Peyer's patch (tissue), 4 donors: Measurements from ENCODE around the gene UTF1. TPM values are rescaled to one million over a fixed set of nuclear protein-coding genes. Genes with fewer than 3 reads are reported as not detected.

ENCODE experiments used
- DNase-seq, 3 donors: peaks; one replicate each; pipeline ENCODE4 v3.0.0-alpha.2; 2017 to 2019
- H3K27ac ChIP-seq, 4 donors: fragments of 200-600 bp; sonication (generic); one replicate each; pipeline ENCODE4 v1.5.1; 2016 to 2019
- H3K27me3 ChIP-seq, 2 donors: fragments of 200-600 bp; sonication (generic); one replicate each; pipeline ENCODE4 v1.5.1; 2019
- H3K36me3 ChIP-seq, 3 donors: fragments of 200-600 bp; sonication (generic); one replicate each; pipeline ENCODE4 v1.5.1; 2016 to 2019
- H3K4me1 ChIP-seq, 4 donors: fragments of 200-600 bp; sonication (generic); one replicate each; pipeline ENCODE4 v1.5.1; 2016 to 2019
- H3K4me3 ChIP-seq, 4 donors: fragments of 200-600 bp; sonication (generic); 1 replicate in 3 of 4; 2 replicates in 1 of 4; pipeline ENCODE4 v1.5.1; 2016 to 2019; ENCODE audit warnings: mild to moderate bottlenecking in 1 of 4
- H3K9me3 ChIP-seq, 4 donors: fragments of 200-600 bp; sonication (generic); one replicate each; pipeline ENCODE4 v1.5.1; 2016 to 2019; ENCODE audit warnings: mild to moderate bottlenecking in 1 of 4
- POLR2A ChIP-seq, 2 donors: fragments of 450-650 bp; IDR thresholded peaks; one replicate each; pipeline ENCODE4 v1.5.1; 2017; ENCODE audit warnings: antibody characterized with exemption in 2 of 2, mild to moderate bottlenecking in 2 of 2, moderate library complexity in 2 of 2
- total RNA-seq, 4 donors: library from RNA; depleted of rRNA; stranded (reverse); fragments of >200 nt; gene quantifications; one replicate each; pipeline ENCODE4 v1.1.0, GENCODE V29; 2016
- TF ChIP-seq, protein P1 (sequence below), 6 experiments: fragments of 450-650 bp in 4 of 6; fragments of 200-600 bp in 2 of 6; sonication (generic) in 1 of 6; IDR thresholded peaks; one replicate each; pipeline ENCODE4 v1.5.1; 2017 to 2019; ENCODE audit warnings: antibody characterized with exemption in 6 of 6, mild to moderate bottlenecking in 3 of 6, moderate library complexity in 1 of 6

The UTF1 gene
- total RNA-seq, 4 donors from 2014 or later: not detected

DNA sequence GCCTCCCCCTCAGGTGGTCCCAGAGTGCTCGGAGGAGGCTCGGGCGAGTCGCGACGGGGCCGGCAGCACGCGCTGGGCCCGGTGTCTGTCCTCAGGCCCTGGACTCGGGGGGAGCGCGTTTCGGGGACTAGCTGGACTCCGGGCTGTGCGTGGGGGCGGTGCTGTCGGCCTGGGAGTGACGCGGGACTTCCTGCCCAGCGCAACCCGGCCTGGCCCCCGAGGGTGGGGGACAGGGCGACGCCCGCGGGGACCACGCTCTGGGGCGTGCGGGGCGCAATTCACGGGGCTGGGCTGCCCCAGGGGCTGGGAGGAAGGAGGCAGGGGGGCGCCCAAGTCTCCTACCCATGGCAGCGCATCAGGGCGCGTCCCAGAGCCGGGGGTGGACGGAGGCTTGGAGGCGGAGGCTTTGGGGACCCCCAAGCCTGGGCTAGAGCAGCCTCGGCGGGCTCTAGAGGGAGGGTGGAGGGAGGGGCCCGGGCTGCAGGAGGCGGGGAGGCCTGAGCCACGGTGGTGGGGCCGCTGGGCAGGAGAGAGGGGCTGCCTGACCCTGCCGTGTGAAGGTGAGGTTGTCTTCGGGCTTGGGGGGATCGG is 5.3 kb downstream of the UTF1 start:
- peak overlapping the region in 3 of 4 donors; percentile 26 to 38 (median 31) for H3K4me3 ChIP-seq
- H3K36me3 ChIP-seq: no peaks in the 10 kb centered on the region
- peaks cover 0 to 27% (median 17%) of the 10 kb centered on the region in 4 donors for H3K4me1 ChIP-seq
- TF ChIP-seq POLR2A (IDR thresholded peaks at IDR 0.05): no peak
- H3K27ac ChIP-seq: no peak overlapping the region
- peaks cover 0 to 47% of the 10 kb centered on the region in 2 donors for H3K27me3 ChIP-seq
- DNase-seq: no peak
- H3K9me3 ChIP-seq: no peaks in the 10 kb centered on the region

DNA sequence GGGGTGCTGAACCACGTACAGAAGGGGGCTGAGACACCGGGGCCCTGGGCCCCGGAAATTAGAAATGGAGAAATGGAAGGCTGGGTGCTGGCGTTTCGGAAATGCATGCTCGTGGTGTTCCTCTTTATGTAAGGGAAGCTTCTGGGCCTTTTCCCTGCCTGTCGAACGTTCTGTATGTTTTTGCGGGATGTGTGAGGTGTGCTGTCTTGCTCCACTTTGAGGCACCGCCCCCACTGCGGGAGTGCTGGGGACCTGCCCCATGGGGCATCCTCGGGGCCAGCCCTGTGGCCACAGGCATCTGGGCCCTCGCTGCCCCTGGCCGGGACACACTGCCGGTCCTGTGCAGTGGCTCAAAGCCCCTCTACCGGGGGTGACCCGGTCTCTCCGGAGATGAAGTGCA is 5.9 kb downstream of the UTF1 start:
- TF ChIP-seq, protein P1, sequence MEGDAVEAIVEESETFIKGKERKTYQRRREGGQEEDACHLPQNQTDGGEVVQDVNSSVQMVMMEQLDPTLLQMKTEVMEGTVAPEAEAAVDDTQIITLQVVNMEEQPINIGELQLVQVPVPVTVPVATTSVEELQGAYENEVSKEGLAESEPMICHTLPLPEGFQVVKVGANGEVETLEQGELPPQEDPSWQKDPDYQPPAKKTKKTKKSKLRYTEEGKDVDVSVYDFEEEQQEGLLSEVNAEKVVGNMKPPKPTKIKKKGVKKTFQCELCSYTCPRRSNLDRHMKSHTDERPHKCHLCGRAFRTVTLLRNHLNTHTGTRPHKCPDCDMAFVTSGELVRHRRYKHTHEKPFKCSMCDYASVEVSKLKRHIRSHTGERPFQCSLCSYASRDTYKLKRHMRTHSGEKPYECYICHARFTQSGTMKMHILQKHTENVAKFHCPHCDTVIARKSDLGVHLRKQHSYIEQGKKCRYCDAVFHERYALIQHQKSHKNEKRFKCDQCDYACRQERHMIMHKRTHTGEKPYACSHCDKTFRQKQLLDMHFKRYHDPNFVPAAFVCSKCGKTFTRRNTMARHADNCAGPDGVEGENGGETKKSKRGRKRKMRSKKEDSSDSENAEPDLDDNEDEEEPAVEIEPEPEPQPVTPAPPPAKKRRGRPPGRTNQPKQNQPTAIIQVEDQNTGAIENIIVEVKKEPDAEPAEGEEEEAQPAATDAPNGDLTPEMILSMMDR (IDR thresholded peaks at IDR 0.05): no peak
- TF ChIP-seq POLR2A (IDR thresholded peaks at IDR 0.05): no peak
- H3K4me1 ChIP-seq: peaks cover 0 to 22% (median 15%) of the 10 kb centered on the region in 4 donors
- H3K36me3 ChIP-seq: no peaks in the 10 kb centered on the region
- H3K27me3 ChIP-seq: peaks cover 0 to 41% of the 10 kb centered on the region in 2 donors
- DNase-seq: no peak
- peak overlapping the region in 2 of 4 donors; percentile 31 to 38 for H3K4me3 ChIP-seq
- no peaks in the 10 kb centered on the region for H3K9me3 ChIP-seq
- no peak overlapping the region for H3K27ac ChIP-seq

DNA sequence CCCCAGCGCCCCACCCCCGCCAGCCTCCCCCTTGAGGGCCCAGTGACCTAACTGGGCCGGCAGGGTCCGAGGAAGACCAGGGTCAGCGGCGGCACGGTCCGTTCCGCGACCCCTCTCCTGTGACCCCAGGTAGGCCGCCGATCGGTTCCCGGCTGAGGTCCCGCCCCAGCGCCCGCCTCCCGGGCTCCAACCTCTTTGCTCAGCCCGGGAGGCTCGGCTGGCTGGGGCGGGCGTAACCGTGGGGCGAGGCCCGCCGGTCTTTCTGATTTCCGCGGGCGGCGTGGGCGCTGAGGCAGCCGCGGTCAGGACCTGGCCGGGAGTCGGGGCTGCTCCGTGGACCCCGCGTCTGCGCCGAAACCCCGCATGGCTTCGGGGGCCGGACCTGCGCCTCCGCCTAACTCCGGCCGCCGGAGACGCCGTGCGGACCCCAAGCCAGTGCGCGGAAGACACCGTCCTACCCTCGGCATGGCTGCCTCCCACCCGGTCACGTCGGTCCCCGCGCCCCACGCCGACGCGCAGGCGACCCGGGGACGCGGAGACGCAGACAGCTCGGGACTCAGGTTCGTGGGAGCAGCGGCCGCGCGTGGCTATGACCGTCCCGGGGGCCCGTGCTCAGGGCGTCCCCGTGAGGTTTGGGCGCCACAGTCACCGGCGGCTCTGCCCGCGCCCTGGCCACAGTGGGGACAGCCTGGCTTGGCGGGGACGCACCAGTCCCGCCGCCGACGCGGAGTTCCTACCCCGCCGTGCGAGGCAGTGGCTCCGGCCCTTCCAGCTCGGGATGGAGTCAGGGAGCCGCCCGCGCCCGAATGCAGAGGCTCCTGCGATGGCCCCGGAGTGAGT is 6.6 kb downstream of the UTF1 start:
- TF ChIP-seq POLR2A (IDR thresholded peaks at IDR 0.05): no peak
- TF ChIP-seq, protein P1 (IDR thresholded peaks at IDR 0.05): no peak
- H3K4me1 ChIP-seq: peaks cover 0 to 26% (median 16%) of the 10 kb centered on the region in 4 donors
- H3K4me3 ChIP-seq: peak overlapping the region in 3 of 4 donors; percentile 31 to 43 (median 38)
- no peak overlapping the region for H3K27ac ChIP-seq
- peaks cover 0 to 36% of the 10 kb centered on the region in 2 donors for H3K27me3 ChIP-seq
- no peaks in the 10 kb centered on the region for H3K9me3 ChIP-seq
- H3K36me3 ChIP-seq: no peaks in the 10 kb centered on the region
- no peak for DNase-seq

DNA sequence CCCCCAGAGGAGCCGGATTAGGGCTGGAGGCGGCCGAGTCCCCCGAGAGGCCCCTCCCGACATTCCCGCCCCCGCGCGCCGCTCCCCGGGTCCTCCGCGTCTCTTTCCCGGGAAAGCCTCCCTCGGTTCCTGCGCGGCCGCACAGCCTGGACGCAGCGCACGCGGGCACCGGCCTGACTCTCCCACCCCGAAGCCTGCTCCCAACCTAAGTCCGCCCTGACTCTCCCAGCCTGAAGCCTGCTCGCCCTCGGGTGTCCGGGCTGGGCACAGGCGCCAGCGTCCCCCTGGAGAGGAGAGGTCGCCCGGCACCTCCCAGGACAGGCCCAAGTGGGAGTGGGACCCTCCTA is 7.2 kb downstream of the UTF1 start:
- Histone ChIP-seq H3K4me1 (peaks cover 0 to 30% (median 19%) of the 10 kb centered on the region in 4 donors), H3K36me3 (no peaks in the 10 kb centered on the region), H3K9me3 (no peaks in the 10 kb centered on the region), H3K4me3 (peak overlapping the region in 2 of 4 donors; percentile 38 to 43), H3K27ac (no peak overlapping the region), H3K27me3 (peaks cover 0 to 36% of the 10 kb centered on the region in 2 donors)
- no peak for DNase-seq
- TF ChIP-seq, protein P1 (IDR thresholded peaks at IDR 0.05): no peak
- no peak for TF ChIP-seq POLR2A (IDR thresholded peaks at IDR 0.05)

DNA sequence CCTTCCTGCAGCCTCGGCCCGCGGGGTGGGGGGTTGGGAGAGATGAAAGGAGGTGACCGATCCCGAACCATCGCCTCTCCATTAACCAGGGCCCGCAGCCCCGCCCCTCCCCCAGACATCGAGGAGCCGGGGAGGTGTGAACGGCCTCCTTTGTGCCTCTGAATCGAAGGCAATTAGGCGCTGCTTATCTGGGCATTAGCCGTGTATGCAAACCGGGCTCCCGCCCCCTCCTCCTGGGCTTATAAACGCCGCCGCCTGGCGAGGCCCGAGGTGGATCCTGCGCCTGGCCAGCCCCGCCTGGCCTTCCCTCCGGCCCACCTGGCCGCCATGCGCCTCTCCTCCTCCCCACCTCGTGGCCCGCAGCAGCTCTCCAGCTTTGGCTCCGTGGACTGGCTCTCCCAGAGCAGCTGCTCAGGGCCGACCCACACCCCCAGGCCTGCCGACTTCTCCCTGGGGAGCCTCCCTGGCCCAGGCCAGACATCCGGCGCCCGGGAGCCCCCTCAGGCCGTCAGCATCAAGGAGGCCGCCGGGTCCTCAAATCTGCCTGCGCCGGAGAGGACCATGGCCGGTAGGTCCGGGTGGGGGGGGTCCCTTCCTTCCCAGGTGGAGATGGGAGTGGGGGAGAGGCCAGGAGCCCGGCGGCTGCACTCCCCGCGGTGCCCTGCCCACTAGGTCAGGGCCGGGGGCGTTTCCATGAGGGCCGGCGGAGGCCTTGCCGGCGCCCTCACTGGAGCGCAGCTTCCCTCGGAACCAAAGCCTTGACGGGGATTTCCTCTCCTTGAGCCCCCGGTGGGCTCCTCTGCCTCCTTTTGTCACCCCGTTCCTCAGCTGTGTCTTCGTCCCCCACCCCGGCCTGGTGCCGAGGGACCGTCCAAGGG is 7.8 kb downstream of the UTF1 start, which contains the start of gene VENTX:
VENTX (plus strand) TSS at position 268 of the 878 bp plus-strand sequence; CDS start at position 328, 60 bp downstream.
- Histone ChIP-seq H3K4me3 (peak within 1 kb of the TSS in 3 of 4 donors; percentile 31 to 43 (median 38)), H3K36me3 (no peaks in the 10 kb centered on the region), H3K27ac (no peak within 1 kb of the TSS), H3K4me1 (peaks cover 0 to 30% (median 19%) of the 10 kb centered on the region in 4 donors), H3K27me3 (peaks cover 0 to 36% of the 10 kb centered on the region in 2 donors), H3K9me3 (no peaks in the 10 kb centered on the region)
- DNase-seq: no peak
- TF ChIP-seq POLR2A (IDR thresholded peaks at IDR 0.05): no peak
- TF ChIP-seq, protein P1 (IDR thresholded peaks at IDR 0.05): no peak
